GM18909 (cell line): ENCODE data around the gene UBA5.

Experiments
- ATAC-seq: cut with Tn5 transposase; IDR thresholded peaks from one replicate; pipeline ENCODE4 v1.9.1; 2021; ENCODE audit warnings: mild to moderate bottlenecking; ENCODE audit not compliant: unreplicated experiment, poor library complexity

UBA5 gene

GRCh38 chr3:132710311-132710710, 50.2 kb downstream of the UBA5 start:
- ATAC-seq = no peak

GRCh38 chr3:132713977-132714727, 54.0 kb downstream of the UBA5 start:
- no peak for ATAC-seq

- ATAC-seq = no peak
Observed at GRCh38 chr3:132716372-132716771, 56.2 kb downstream of the UBA5 start.

DNA sequence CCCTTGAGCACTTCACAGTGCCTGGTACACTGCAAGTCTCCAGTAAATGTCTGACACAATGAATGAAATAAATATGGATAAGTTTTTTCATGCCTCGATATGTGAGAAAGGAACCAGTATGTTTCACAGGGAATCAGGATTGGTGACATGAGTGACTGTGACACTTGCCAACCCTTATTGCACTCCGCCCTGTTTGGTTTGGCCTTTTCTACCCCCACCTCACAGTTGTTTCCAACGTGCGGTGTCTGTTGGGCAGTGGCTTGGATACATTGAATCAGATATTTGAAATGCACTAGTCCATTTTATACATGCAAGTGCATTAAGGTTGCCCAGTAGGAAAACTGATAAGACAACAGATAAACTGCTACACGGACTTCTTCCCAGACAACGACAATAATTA, 60.1 kb downstream of the UBA5 start:
- ATAC-seq = no peak

- peak; percentile 25 for ATAC-seq
Observed at GRCh38 chr3:132721479-132722164, 61.5 kb downstream of the UBA5 start.

- ATAC-seq = peak; percentile 82
Observed at GRCh38 chr3:132722165-132723023, 62.3 kb downstream of the UBA5 start, which contains the start of gene NPHP3. Gene NPHP3, minus strand, starts transcription at chr3:132722409. Its CDS starts 54 bp downstream, at chr3:132722355.

DNA sequence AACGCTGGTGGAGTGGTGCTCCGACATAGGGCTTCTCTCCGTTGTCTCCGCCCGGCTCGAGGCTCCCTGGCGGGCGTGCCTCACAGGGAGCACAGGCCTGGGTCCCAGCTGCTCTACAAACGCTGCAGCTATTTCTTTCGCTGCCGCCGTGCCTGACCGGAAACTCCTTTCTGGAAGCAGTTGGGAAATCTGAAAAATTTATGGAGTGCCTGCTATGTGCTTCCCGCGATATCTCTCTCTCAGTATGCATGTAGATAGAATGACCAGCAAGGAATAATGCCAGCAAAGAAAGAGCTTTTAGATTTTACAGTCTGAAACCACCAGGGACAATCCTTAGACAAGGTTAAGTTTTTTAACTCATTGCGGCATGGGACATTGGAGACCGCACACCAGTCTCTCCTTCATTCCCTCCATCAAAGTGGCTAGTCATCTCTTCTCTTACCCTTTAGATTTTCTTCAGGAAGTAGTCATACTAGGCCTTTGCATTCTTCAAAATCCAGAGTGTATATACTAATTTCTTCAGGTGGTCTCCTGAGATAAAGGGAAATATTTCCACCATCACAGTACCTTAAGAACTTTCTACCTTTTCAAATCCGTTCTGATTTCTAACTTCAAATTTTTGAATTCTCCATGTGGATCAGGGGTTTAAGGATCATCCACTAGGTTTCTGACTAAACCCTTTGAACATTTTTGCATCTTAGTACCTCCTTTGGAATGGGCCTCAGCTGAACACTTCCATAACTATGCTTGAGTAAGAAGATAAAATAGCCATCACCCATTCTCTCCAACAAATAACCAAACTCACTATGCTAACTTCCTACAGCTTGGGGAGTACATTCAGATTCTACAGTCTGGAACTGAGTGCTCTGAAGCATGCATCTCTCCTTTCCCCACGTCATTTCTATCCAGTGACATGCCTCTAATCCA, 63.2 kb downstream of the UBA5 start:
- ATAC-seq = no peak

- ATAC-seq = no peak
Observed at GRCh38 chr3:132726341-132726823, 66.3 kb downstream of the UBA5 start.
